ENCODE data around the gene SHROOM4.

The SHROOM4 gene

GRCh38 chrX:50825825-50826224 is 11.8 kb upstream of the SHROOM4 start:
- Histone ChIP-seq H3K27me3 (replicated peaks; ENCODE audit: control insufficient read depth, insufficient read depth, low read length) (no peaks in the 10 kb centered on the region; the same call in 1 of the 2 replicates), H3K4me3 (replicated peaks; ENCODE audit: low read depth, low read length) (no peak overlapping the region), H3K36me3 (ENCODE audit: control insufficient read depth, insufficient read depth, low read length) (no peaks in the 10 kb centered on the region)
- no peak for TF ChIP-seq CTCF (IDR thresholded peaks at IDR 0.05; ENCODE audit: insufficient read depth, low read length, poor library complexity, severe bottlenecking)
- DNase-seq (ENCODE audit: extremely low read depth, insufficient read length): no peak

DNA sequence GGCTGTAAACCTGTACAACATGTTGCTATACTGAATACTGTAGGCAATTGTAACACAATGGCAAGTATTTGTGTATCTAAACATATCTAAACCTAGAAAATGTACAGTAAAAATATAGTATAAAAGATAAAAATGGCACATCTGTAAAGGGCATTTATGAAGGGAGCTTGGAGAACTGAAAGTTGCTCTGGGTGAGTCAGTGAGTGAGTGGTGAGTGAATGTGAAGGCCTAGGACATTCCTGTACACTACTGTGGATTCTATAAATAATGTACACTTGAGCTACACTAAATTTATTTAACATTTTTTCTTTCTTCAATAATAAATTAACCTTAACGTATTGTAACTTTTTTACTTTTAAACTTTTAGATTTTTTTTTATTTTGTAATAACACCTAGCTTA is 5.0 kb upstream of the SHROOM4 start:
- H3K27me3 ChIP-seq (replicated peaks; ENCODE audit: control insufficient read depth, insufficient read depth, low read length): no peaks in the 10 kb centered on the region
- DNase-seq (ENCODE audit: extremely low read depth, insufficient read length): no peak
- no peak overlapping the region for H3K4me3 ChIP-seq (replicated peaks; ENCODE audit: low read depth, low read length)
- no peak for TF ChIP-seq CTCF (IDR thresholded peaks at IDR 0.05; ENCODE audit: insufficient read depth, low read length, poor library complexity, severe bottlenecking)
- H3K36me3 ChIP-seq (ENCODE audit: control insufficient read depth, insufficient read depth, low read length): no peaks in the 10 kb centered on the region

GRCh38 chrX:50815120-50815519 is 1.1 kb upstream of the SHROOM4 start:
- no peaks in the 10 kb centered on the region for H3K36me3 ChIP-seq (ENCODE audit: control insufficient read depth, insufficient read depth, low read length)
- H3K27me3 ChIP-seq (replicated peaks; ENCODE audit: control insufficient read depth, insufficient read depth, low read length): no peaks in the 10 kb centered on the region
- DNase-seq (ENCODE audit: extremely low read depth, insufficient read length): no peak
- TF ChIP-seq CTCF (IDR thresholded peaks at IDR 0.05; ENCODE audit: insufficient read depth, low read length, poor library complexity, severe bottlenecking): no peak
- no peak overlapping the region for H3K4me3 ChIP-seq (replicated peaks; ENCODE audit: low read depth, low read length)

- H3K27me3 ChIP-seq (replicated peaks; ENCODE audit: control insufficient read depth, insufficient read depth, low read length): no peaks in the 10 kb centered on the region
- H3K4me3 ChIP-seq (replicated peaks; ENCODE audit: low read depth, low read length): no peak overlapping the region
- TF ChIP-seq CTCF (IDR thresholded peaks at IDR 0.05; ENCODE audit: insufficient read depth, low read length, poor library complexity, severe bottlenecking): no peak
- no peak for DNase-seq (ENCODE audit: extremely low read depth, insufficient read length)
- no peaks in the 10 kb centered on the region for H3K36me3 ChIP-seq (ENCODE audit: control insufficient read depth, insufficient read depth, low read length)
Observed at GRCh38 chrX:50814701-50815100, 707 bp upstream of the SHROOM4 start.

- Histone ChIP-seq H3K4me3 (replicated peaks; ENCODE audit: low read depth, low read length) (no peak overlapping the region), H3K27me3 (replicated peaks; ENCODE audit: control insufficient read depth, insufficient read depth, low read length) (no peaks in the 10 kb centered on the region), H3K36me3 (ENCODE audit: control insufficient read depth, insufficient read depth, low read length) (no peaks in the 10 kb centered on the region)
- no peak for TF ChIP-seq CTCF (IDR thresholded peaks at IDR 0.05; ENCODE audit: insufficient read depth, low read length, poor library complexity, severe bottlenecking)
- DNase-seq (ENCODE audit: extremely low read depth, insufficient read length): no peak
Observed at GRCh38 chrX:50812995-50813842, 775 bp downstream of the SHROOM4 start.

All from GM06990 (cell line).